ENCODE data around the gene OSBPL3. TPM values are rescaled to one million over a fixed set of nuclear protein-coding genes. Genes with fewer than 3 reads are reported as not detected.
A peak's percentile ranks its signal among the peaks of the same experiment; 100 is the strongest.

The OSBPL3 gene
- total and polyA plus RNA-seq, 2 donors (not counting 1 experiment from before 2014, with no cell fraction given) = 22.7 to 70.2 TPM

DNA sequence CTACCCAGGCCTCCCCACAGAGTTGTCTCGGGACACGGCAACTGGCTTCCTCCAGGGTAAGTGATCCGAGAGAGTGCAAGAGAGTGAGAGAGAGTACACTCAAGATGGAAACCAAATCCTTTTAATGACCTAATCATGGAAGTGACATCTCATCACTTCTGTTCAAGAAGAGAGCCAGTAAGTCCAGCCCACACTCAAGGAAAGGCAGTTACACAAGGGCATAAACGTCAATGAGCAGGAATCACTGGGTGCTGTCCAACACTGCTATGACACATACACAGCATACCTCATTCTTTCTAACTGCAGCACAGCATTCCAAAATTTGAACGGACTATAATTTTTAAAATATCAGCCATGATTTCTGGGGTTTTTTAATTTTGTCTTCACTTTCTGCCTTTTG lies 29.3 kb upstream of the OSBPL3 start:
- H3K79me2 ChIP-seq (ENCODE audit: control insufficient read depth, insufficient read depth, low read length) = no peaks in the 10 kb centered on the region
- peak; percentile 95 to 97 for DNase-seq (ENCODE audit: low read depth in 2 of 2)
- no peak overlapping the region for H2AFZ ChIP-seq (ENCODE audit: low read length)
- H3K4me1 ChIP-seq (ENCODE audit: control insufficient read depth, extremely low read depth, insufficient read depth, low read length) = peaks cover 8% of the 10 kb centered on the region
- TF ChIP-seq EZH2 (IDR thresholded peaks at IDR 0.05; ENCODE audit: low read length, missing control alignments) = no peak
- TF ChIP-seq, protein P1, sequence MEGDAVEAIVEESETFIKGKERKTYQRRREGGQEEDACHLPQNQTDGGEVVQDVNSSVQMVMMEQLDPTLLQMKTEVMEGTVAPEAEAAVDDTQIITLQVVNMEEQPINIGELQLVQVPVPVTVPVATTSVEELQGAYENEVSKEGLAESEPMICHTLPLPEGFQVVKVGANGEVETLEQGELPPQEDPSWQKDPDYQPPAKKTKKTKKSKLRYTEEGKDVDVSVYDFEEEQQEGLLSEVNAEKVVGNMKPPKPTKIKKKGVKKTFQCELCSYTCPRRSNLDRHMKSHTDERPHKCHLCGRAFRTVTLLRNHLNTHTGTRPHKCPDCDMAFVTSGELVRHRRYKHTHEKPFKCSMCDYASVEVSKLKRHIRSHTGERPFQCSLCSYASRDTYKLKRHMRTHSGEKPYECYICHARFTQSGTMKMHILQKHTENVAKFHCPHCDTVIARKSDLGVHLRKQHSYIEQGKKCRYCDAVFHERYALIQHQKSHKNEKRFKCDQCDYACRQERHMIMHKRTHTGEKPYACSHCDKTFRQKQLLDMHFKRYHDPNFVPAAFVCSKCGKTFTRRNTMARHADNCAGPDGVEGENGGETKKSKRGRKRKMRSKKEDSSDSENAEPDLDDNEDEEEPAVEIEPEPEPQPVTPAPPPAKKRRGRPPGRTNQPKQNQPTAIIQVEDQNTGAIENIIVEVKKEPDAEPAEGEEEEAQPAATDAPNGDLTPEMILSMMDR (conservative IDR thresholded peaks at IDR 0.05 in 1 of 2, IDR thresholded peaks at IDR 0.05 in 1 of 2; ENCODE audit: low read depth in 1 of 2, low read length in 2 of 2) = no peak
- no peaks in the 10 kb centered on the region for H3K36me3 ChIP-seq (ENCODE audit: control insufficient read depth, insufficient read depth, low read length)
- H3K27me3 ChIP-seq (ENCODE audit: control insufficient read depth, insufficient read depth, low read length) = no peaks in the 10 kb centered on the region
- H3K9me3 ChIP-seq (ENCODE audit: control insufficient read depth, insufficient read depth, low read depth, low read length) = no peaks in the 10 kb centered on the region
- peak overlapping the region; percentile 82 for H3K27ac ChIP-seq (ENCODE audit: insufficient read depth, low read length)
- H3K4me2 ChIP-seq (ENCODE audit: extremely low read depth, insufficient read depth, low read length) = no peak overlapping the region
- no peak overlapping the region for H3K4me3 ChIP-seq (replicated peaks in 1 of 4; ENCODE audit: control extremely low read depth in 1 of 4, insufficient read depth in 1 of 4, low read depth in 3 of 4, low read length in 4 of 4)
- no peak overlapping the region for H3K9ac ChIP-seq (ENCODE audit: insufficient read depth, low read length)
- no peaks in the 10 kb centered on the region for H4K20me1 ChIP-seq (ENCODE audit: control insufficient read depth, extremely low read depth, insufficient read depth, low read length)

DNA sequence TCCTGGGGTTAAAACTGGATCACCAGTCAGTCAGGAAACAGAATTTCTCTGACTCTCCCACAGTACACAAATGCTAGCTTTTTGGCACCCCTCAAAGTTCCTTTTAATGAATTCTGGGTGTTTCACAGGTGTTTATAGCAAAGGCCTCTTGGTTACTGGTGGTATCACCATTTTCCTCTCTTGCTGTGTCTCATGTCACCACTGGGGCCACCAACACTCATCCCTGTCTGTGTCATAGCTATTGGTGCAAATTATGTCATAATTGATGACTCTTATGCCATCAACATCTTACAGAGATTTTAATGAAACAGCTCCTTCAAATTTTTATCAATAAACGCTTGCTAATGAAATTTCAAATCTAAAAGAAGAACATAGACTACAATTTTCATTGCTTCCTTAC lies 27.7 kb upstream of the OSBPL3 start:
- Histone ChIP-seq H2AFZ (ENCODE audit: low read length) (no peak overlapping the region), H3K4me2 (ENCODE audit: extremely low read depth, insufficient read depth, low read length) (no peak overlapping the region), H3K27ac (ENCODE audit: insufficient read depth, low read length) (no peak overlapping the region), H3K27me3 (ENCODE audit: control insufficient read depth, insufficient read depth, low read length) (no peaks in the 10 kb centered on the region), H4K20me1 (ENCODE audit: control insufficient read depth, extremely low read depth, insufficient read depth, low read length) (no peaks in the 10 kb centered on the region), H3K4me3 (replicated peaks in 1 of 4; ENCODE audit: control extremely low read depth in 1 of 4, insufficient read depth in 1 of 4, low read depth in 3 of 4, low read length in 4 of 4) (no peak overlapping the region), H3K9ac (ENCODE audit: insufficient read depth, low read length) (no peak overlapping the region), H3K4me1 (ENCODE audit: control insufficient read depth, extremely low read depth, insufficient read depth, low read length) (peaks cover 3% of the 10 kb centered on the region), H3K79me2 (ENCODE audit: control insufficient read depth, insufficient read depth, low read length) (no peaks in the 10 kb centered on the region), H3K9me3 (ENCODE audit: control insufficient read depth, insufficient read depth, low read depth, low read length) (no peaks in the 10 kb centered on the region), H3K36me3 (ENCODE audit: control insufficient read depth, insufficient read depth, low read length) (no peaks in the 10 kb centered on the region)
- no peak for DNase-seq (ENCODE audit: low read depth in 2 of 2)
- TF ChIP-seq EZH2 (IDR thresholded peaks at IDR 0.05; ENCODE audit: low read length, missing control alignments) = no peak
- TF ChIP-seq, protein P1 (conservative IDR thresholded peaks at IDR 0.05 in 1 of 2, IDR thresholded peaks at IDR 0.05 in 1 of 2; ENCODE audit: low read depth in 1 of 2, low read length in 2 of 2) = no peak

DNA sequence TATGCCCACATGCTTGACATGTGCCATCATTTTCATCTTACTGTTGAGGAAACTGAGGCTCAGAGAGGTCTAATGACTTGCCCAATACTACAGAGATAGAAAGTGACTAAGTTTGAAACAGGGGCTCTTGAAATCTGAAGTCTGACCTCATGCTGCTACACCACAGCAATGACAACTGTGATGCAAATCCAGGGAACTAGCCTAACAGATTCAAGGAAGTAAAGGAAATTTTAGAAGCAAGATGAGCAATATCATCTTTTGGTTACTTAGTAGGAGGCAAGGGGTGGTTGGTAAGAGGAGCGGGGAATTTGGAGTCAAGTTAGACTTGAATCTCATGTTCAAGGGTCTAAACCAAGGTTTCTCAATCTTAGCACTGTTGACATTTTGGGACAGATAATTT lies 26.3 kb upstream of the OSBPL3 start:
- no peak overlapping the region for H3K27ac ChIP-seq (ENCODE audit: insufficient read depth, low read length)
- no peaks in the 10 kb centered on the region for H3K79me2 ChIP-seq (ENCODE audit: control insufficient read depth, insufficient read depth, low read length)
- no peaks in the 10 kb centered on the region for H4K20me1 ChIP-seq (ENCODE audit: control insufficient read depth, extremely low read depth, insufficient read depth, low read length)

More for the DNA sequence above, 26.3 kb upstream of the OSBPL3 start:
- H3K9me3 ChIP-seq (ENCODE audit: control insufficient read depth, insufficient read depth, low read depth, low read length) = no peaks in the 10 kb centered on the region
- H3K4me2 ChIP-seq (ENCODE audit: extremely low read depth, insufficient read depth, low read length) = no peak overlapping the region
- no peak for DNase-seq (ENCODE audit: low read depth in 2 of 2)
- no peak overlapping the region for H3K4me3 ChIP-seq (replicated peaks in 1 of 4; ENCODE audit: control extremely low read depth in 1 of 4, insufficient read depth in 1 of 4, low read depth in 3 of 4, low read length in 4 of 4)
- no peak overlapping the region for H2AFZ ChIP-seq (ENCODE audit: low read length)
- H3K27me3 ChIP-seq (ENCODE audit: control insufficient read depth, insufficient read depth, low read length) = no peaks in the 10 kb centered on the region
- TF ChIP-seq, protein P1 (conservative IDR thresholded peaks at IDR 0.05 in 1 of 2, IDR thresholded peaks at IDR 0.05 in 1 of 2; ENCODE audit: low read depth in 1 of 2, low read length in 2 of 2) = no peak
- no peak for TF ChIP-seq EZH2 (IDR thresholded peaks at IDR 0.05; ENCODE audit: low read length, missing control alignments)
- H3K4me1 ChIP-seq (ENCODE audit: control insufficient read depth, extremely low read depth, insufficient read depth, low read length) = no peaks in the 10 kb centered on the region
- H3K9ac ChIP-seq (ENCODE audit: insufficient read depth, low read length) = no peak overlapping the region
- H3K36me3 ChIP-seq (ENCODE audit: control insufficient read depth, insufficient read depth, low read length) = no peaks in the 10 kb centered on the region

All from fibroblast of lung (primary cell).